Caco-2 (cell line): ENCODE measurements around the gene MICU2. TPM values are rescaled to one million over a fixed set of nuclear protein-coding genes. Genes with fewer than 3 reads are reported as not detected.

ENCODE experiments used
- BruUV-seq: library from RNA; stranded (reverse); fragments of 400-500 nt; replicated peaks from 2 replicates; lab custom pipeline; 2021; lab: Mats Ljungman, UMichigan
- CTCF ChIA-PET: fragments of 300-600 bp; sonication (Branson Sonifier 250); formaldehyde crosslinking; loops from one replicate; lab custom pipeline; 2022; ENCODE audit warnings: antibody characterized with exemption; lab: Charles Lee
- POLR2A ChIA-PET: fragments of 300-600 bp; sonication (Branson Sonifier 250); formaldehyde crosslinking; loops from one replicate; lab custom pipeline; 2022; ENCODE audit warnings: antibody characterized with exemption; lab: Charles Lee
- DNase-seq, 2 experiments: peaks; one replicate each; pipeline versions ENCODE4 v3.0.0 to v3.0.0-alpha.2; 2020 to 2022
- H3K27me3 ChIP-seq: replicated peaks from 2 replicates; pipeline ENCODE4 v1.6.0; 2011; ENCODE audit warnings: low read length; ENCODE audit not compliant: control insufficient read depth, insufficient read depth
- H3K36me3 ChIP-seq: 2 replicates; pipeline ENCODE4 v1.5.1; 2011; ENCODE audit warnings: low read length; ENCODE audit not compliant: control insufficient read depth, insufficient read depth
- H3K4me1 ChIP-seq: fragments of 250-450 bp; sonication (Bioruptor Pico); 2 replicates; pipeline ENCODE4 v1.5.1; 2020; ENCODE audit warnings: mild to moderate bottlenecking
- H3K4me3 ChIP-seq: 2 replicates; pipeline ENCODE4 v1.5.1; 2011; ENCODE audit warnings: low read depth, mild to moderate bottlenecking, control low read depth, low read length
- H3K9me3 ChIP-seq: fragments of 250-450 bp; sonication (Bioruptor Pico); 2 replicates; pipeline ENCODE4 v1.5.1; 2020; ENCODE audit warnings: mild to moderate bottlenecking, moderate library complexity
- H3K27ac Mint-ChIP-seq: one replicate; pipeline ENCODE4 v1.8.0; 2022; ENCODE audit warnings: mixed read lengths; ENCODE audit not compliant: unreplicated experiment
- H3K27me3 Mint-ChIP-seq: one replicate; pipeline ENCODE4 v1.8.0; 2022; ENCODE audit warnings: mixed read lengths; ENCODE audit not compliant: insufficient read depth, unreplicated experiment
- H3K36me3 Mint-ChIP-seq: one replicate; pipeline ENCODE4 v1.8.0; 2022; ENCODE audit warnings: mild to moderate bottlenecking, mixed read lengths; ENCODE audit not compliant: insufficient read depth, unreplicated experiment
- H3K4me1 Mint-ChIP-seq: one replicate; pipeline ENCODE4 v1.8.0; 2022; ENCODE audit warnings: low read depth, mixed read lengths; ENCODE audit not compliant: unreplicated experiment
- H3K4me3 Mint-ChIP-seq: one replicate; pipeline ENCODE4 v1.8.0; 2022; ENCODE audit warnings: mild to moderate bottlenecking, moderate library complexity, mixed read lengths; ENCODE audit not compliant: unreplicated experiment
- H3K9me3 Mint-ChIP-seq: one replicate; pipeline ENCODE4 v1.8.0; 2022; ENCODE audit warnings: mixed read lengths; ENCODE audit not compliant: unreplicated experiment
- CTCF ChIP-seq, 2 experiments: fragments of 200-600 bp in 1 of 2; IDR thresholded peaks; 1 replicate in 1 of 2; 2 replicates in 1 of 2; pipeline versions ENCODE4 v1.5.1 to v1.8.0; 2011 to 2022; ENCODE audit warnings: antibody characterized with exemption in 1 of 2, control low read depth in 1 of 2, inconsistent platforms in 1 of 2, low read depth in 1 of 2, low read length in 1 of 2, mild to moderate bottlenecking in 1 of 2, moderate library complexity in 1 of 2; ENCODE audit not compliant: insufficient read depth in 1 of 2, severe bottlenecking in 1 of 2, unreplicated experiment in 1 of 2
- intact Hi-C: fragments of 100-400 bp; cut with micrococcal nuclease; formaldehyde crosslinking; loops from one replicate; pipeline ENCODE4 v1.10.0; 2022; ENCODE audit not compliant: unreplicated experiment
- total RNA-seq: library from RNA; stranded (reverse); gene quantifications from 2 replicates; pipeline ENCODE4 v1.2.3, GENCODE V29; 2022

MICU2 gene
- total RNA-seq, 1 experiment from 2014 or later: 43.1 TPM

DNA sequence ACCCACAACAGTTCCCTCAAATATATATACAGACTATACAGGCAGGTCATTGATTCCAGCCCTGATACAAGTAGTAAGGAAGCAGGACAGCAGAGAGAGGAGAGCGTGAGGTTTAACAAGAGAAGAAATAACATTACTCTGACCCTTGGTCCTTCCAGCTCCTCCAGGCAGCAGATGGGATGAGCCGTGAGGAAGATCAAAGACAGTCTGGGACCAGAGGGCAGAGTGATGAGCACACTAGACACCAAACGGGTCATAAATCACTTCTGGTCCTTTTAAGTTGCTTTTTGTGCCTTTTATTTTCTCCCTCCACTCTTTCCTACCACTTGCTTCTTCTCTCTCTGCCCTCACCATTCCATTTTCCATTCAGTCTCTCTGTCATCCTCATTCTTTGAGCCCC lies 16.9 kb upstream of the MICU2 start:
- CTCF ChIA-PET: no interaction called here
- Mint-ChIP-seq H3K9me3 (no peaks in the 10 kb centered on the region), H3K27ac (no peak overlapping the region), H3K36me3 (no peaks in the 10 kb centered on the region), H3K4me3 (no peak overlapping the region), H3K4me1 (peaks cover 10% of the 10 kb centered on the region), H3K27me3 (no peaks in the 10 kb centered on the region)
- no peak for TF ChIP-seq CTCF (IDR thresholded peaks at IDR 0.05; ENCODE audit: insufficient read depth in 1 of 2, low read depth in 1 of 2, low read length in 1 of 2, severe bottlenecking in 1 of 2, unreplicated experiment in 1 of 2)
- intact Hi-C loops: no loop called here
- Histone ChIP-seq H3K36me3 (no peaks in the 10 kb centered on the region), H3K9me3 (no peaks in the 10 kb centered on the region), H3K27me3 (no peaks in the 10 kb centered on the region), H3K4me1 (peaks cover 31% of the 10 kb centered on the region), H3K4me3 (no peak overlapping the region)
- DNase-seq: peak in 1 of 2 experiments; percentile 56
- POLR2A ChIA-PET: interaction anchor here (1.1 kb wide), 1 partner anchor 17 kb away, joined by 5 read pairs; the partner anchor contains the start of gene MICU2
- BruUV-seq: no TSS peak

DNA sequence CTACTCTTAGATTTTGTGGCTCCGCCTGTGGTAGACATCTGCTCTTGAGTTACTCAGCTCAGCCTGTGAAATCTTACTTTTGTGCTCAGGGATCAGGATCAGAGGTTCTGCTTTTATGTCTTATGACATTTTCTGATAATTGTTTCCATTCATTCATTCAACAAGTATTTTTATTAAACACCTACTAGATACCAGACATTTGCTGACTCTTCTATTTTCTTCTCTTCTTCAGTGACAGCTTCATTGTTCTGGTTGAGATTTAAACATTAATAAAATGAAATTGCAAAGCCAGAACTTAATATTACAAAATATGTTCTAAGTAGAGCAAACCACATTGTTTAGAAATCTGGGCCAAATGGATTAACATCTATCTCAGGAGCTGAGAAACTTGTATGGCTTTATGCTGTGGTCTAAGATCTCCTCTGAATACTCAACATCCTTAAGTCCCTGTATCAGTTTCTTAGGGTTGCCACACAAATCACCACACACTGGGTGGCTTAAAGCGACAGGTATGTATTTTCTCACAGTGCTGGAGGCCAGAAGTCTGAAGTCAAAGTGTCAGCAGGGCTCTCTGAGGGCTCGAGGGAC lies 15.8 kb upstream of the MICU2 start:
- Histone ChIP-seq H3K4me1 (peaks cover 37% of the 10 kb centered on the region), H3K36me3 (no peaks in the 10 kb centered on the region), H3K27me3 (no peaks in the 10 kb centered on the region), H3K4me3 (no peak overlapping the region), H3K9me3 (no peaks in the 10 kb centered on the region)
- POLR2A ChIA-PET: no interaction called here
- CTCF ChIA-PET: no interaction called here
- H3K9me3 Mint-ChIP-seq: no peaks in the 10 kb centered on the region
- H3K27me3 Mint-ChIP-seq: no peaks in the 10 kb centered on the region
- intact Hi-C loops: no loop called here
- H3K36me3 Mint-ChIP-seq: no peaks in the 10 kb centered on the region
- peaks cover 10% of the 10 kb centered on the region for H3K4me1 Mint-ChIP-seq
- BruUV-seq: no TSS peak
- H3K4me3 Mint-ChIP-seq: no peak overlapping the region
- TF ChIP-seq CTCF (IDR thresholded peaks at IDR 0.05; ENCODE audit: insufficient read depth in 1 of 2, low read depth in 1 of 2, low read length in 1 of 2, severe bottlenecking in 1 of 2, unreplicated experiment in 1 of 2): no peak
- no peak overlapping the region for H3K27ac Mint-ChIP-seq
- no peak for DNase-seq

DNA sequence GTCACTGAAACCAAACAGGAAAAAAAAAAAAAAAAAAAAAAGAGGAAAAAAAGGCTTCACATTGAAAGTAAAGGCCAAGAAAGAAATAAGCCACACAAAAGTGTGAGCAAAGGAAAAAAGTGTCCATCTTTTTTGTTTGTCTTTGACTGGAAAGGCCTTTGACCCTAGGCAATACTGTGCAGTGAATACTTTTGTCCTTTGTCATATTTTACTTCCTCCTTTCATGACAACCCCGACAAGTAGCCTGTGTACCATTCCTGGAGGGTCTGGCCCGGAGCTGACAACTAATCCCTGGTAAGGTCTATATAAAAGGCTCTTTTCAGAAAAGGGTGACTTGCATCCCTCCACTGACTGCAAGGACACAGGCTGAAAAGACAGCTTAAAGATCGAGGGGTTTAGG lies 12.9 kb upstream of the MICU2 start:
- no TSS peak for BruUV-seq
- ChIA-PET CTCF (interaction anchor here (1.1 kb wide), 1 partner anchor 59 kb away, joined by 4 read pairs; no protein-coding TSS in a partner anchor), POLR2A (interaction anchor here (0.7 to 2.5 kb wide), 2 partner anchors 13 to 321 kb away, joined by 6 to 13 read pairs; partner anchors contain the start of gene MICU2)
- H3K36me3 Mint-ChIP-seq: no peaks in the 10 kb centered on the region
- Histone ChIP-seq H3K4me1 (peaks cover 37% of the 10 kb centered on the region), H3K9me3 (no peaks in the 10 kb centered on the region), H3K36me3 (no peaks in the 10 kb centered on the region), H3K27me3 (no peaks in the 10 kb centered on the region), H3K4me3 (peak overlapping the region; percentile 10; the same call in 1 of the 2 replicates)
- H3K27ac Mint-ChIP-seq: peak overlapping the region; percentile 50
- intact Hi-C loops: loop anchor here (1.0 kb wide), 1 partner anchor 13 kb away; the partner anchor contains the start of gene MICU2
- peaks cover 10% of the 10 kb centered on the region for H3K4me1 Mint-ChIP-seq
- no peaks in the 10 kb centered on the region for H3K27me3 Mint-ChIP-seq
- no peak for TF ChIP-seq CTCF (IDR thresholded peaks at IDR 0.05; ENCODE audit: insufficient read depth in 1 of 2, low read depth in 1 of 2, low read length in 1 of 2, severe bottlenecking in 1 of 2, unreplicated experiment in 1 of 2)
- DNase-seq: peak; percentile 49 to 59
- H3K9me3 Mint-ChIP-seq: no peaks in the 10 kb centered on the region
- peak overlapping the region; percentile 59 for H3K4me3 Mint-ChIP-seq
